ENCODE data around the gene VASP.

Gene VASP

GRCh38 chr19:45515807-45516401 lies 8.6 kb downstream of the VASP start:
- DNase-seq: no peak

DNA sequence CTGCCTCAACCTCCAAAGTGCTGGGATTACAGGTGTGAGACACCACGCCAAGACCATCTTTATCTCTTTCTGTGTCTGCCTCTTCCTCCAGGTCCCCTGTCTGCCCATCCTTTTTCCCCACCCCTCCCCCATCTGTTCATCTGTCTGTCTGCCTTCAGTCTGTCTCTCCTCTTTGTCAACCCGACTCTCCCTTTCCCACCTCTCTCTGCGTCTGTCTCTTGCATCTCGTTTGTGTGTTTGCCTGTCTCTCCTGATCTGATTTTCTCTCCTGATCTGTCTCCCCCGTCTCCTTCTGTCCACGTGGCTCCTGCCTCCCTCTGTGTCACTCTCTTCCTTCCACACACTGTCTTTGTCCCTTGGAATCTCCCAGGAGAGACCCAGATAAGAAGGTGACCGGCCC lies 10.0 kb downstream of the VASP start:
- no peak for DNase-seq

DNA sequence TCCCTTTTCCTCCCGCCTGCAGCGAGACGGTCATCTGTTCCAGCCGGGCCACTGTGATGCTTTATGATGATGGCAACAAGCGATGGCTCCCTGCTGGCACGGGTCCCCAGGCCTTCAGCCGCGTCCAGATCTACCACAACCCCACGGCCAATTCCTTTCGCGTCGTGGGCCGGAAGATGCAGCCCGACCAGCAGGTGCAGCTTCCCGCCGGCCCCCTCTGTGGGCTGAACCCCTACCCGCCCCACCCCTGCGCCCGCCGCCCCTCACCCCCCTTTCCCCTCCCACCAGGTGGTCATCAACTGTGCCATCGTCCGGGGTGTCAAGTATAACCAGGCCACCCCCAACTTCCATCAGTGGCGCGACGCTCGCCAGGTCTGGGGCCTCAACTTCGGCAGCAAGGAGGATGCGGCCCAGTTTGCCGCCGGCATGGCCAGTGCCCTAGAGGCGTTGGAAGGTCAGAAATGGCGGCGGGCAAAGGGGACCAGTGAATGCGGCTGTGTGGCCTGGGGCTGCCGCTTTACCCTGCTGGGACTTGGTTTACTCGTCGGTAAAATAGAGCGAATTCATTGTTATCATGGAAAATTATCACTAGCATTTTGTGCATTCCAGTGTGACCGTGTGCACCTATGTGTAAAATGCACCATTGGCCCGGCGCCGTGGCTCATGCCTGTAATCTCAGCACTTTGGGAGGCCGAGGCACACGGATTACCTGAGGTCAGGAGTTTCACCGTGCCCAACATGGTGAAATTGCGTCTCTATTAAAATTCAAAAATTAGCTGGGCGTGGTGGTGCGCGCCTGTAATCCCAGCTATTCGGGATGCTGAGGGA lies 10.6 kb downstream of the VASP start:
- no peak for DNase-seq

- no peak for DNase-seq
Observed at GRCh38 chr19:45518469-45518826, 11.2 kb downstream of the VASP start.

DNA sequence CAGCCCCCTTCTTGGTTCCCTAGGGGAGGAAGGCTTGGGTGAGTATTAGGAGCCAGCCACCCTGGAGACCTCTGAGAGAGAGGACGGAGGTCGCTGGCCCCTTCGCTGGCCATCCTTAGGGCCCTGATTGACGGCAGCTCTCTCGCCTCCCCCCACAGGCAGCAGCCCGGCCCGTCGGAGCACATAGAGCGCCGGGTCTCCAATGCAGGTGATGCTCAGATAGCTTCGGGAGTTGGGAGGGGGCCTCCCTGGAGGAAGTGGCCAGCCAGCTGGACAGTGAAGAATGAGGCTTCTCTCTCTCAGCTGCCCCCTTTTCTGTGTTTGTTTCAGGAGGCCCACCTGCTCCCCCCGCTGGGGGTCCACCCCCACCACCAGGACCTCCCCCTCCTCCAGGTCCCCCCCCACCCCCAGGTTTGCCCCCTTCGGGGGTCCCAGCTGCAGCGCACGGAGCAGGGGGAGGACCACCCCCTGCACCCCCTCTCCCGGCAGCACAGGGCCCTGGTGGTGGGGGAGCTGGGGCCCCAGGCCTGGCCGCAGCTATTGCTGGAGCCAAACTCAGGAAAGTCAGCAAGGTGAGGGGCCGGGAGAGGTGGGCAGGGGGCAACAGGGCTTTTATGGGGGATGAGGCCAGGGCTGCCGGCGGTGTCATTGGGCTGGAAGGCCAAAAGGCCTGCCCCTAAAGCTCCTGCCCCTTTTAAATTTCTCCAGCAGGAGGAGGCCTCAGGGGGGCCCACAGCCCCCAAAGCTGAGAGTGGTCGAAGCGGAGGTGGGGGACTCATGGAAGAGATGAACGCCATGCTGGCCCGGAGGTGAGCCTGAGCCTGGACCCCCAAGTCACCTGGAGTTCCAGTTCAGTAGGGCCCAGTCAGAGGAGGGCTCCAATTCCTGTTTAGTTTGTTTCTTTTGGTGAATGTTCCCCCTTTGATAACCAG lies 15.0 kb downstream of the VASP start:
- DNase-seq: no peak

GRCh38 chr19:45523642-45524256 lies 16.5 kb downstream of the VASP start:
- peak in 3 of 4 experiments; percentile 29 to 55 (median 39) for DNase-seq

DNA sequence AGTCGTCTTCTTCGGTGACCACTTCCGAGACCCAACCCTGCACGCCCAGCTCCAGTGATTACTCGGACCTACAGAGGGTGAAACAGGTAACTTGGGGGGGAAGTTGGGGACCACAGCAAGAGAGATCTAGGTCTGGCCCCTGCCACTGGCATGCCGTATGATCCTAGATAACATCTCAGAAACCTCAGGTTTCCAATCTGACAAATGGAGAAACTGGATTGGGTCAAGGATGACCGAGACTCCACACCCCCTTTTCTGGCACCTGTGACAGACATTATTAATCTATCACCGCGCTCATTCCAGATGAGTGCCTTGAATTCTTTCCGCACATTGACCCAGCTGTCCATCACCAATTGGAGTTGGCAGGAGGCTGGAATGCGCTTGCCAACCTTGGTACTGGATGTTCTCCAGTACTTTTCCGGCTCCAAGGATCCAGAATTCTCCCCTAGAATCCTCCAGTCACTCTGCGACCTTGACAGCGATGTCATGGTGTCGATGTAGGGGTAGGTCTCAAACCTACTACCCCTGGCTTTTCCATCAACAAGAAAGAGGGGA lies 17.4 kb downstream of the VASP start:
- DNase-seq: no peak

- DNase-seq: no peak
Observed at GRCh38 chr19:45526143-45526542, 18.9 kb downstream of the VASP start.

GRCh38 chr19:45526971-45527370 lies 19.7 kb downstream of the VASP start:
- no peak for DNase-seq

- no peak for DNase-seq
Observed at GRCh38 chr19:45527731-45528130, 20.5 kb downstream of the VASP start.

DNA sequence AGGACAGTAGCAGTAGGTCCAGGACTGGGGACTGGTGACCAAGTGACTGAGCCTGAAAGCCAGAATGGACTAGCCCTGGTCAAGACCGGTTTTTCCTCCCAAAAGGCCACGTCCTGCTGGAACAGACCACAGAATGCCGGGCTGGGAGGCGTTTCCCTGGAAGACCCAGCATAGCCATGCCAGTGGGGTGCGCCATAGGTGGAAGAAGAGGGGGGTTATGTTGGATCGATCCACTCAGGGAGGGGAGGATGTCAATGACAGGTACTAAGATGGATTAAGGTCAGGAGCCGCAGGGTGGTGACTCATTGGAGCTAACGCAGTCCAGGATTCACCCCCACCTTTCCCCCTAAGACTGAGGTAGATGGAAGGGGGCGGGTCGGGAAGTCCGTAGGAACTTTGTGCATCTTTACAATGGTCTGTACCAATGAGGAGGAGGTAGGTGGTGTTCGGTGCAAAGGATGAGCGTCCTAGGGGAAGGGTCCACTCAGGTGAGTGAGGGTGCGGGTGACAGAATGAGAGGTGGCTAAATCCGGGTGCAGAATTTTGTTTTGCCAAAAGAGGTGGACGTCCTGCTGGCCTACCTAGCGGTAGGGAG lies 21.0 kb downstream of the VASP start:
- DNase-seq: no peak

DNA sequence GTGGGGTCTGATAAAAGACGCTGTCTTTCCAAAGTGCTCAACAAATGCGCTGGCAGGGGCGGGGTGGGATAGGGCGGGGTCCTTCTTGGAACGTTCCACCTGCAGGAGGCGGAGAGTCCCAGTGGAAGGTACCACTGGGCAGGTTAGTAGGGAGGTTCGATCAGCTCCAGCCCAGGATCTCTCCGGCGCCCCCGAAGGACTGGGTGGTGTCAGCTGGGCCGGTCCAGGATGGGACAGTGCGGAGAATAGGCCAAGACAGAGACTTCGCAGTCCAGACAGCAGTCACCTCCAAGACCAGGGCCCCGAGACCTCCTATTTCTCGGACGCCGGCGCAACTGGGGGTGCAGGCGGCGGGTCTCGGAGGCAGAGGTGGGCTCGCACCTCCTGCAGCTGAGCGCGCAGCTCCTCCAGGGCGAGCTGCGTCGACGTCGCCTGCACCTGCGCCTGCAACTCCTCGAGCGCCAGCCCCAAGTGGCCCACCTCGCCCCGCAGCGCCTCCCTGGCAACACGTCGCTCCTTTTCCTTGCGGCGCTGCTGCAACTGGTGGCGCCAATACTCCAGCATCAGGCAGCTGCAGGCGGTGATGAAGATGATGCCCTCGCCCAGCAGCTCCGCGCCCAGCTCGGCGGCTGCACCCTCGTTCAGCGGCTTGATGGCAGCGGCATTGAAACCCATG lies 21.6 kb downstream of the VASP start:
- peak in 1 of 4 experiments; percentile 27 for DNase-seq

GRCh38 chr19:45529420-45529785 lies 22.1 kb downstream of the VASP start:
- no peak for DNase-seq

DNA sequence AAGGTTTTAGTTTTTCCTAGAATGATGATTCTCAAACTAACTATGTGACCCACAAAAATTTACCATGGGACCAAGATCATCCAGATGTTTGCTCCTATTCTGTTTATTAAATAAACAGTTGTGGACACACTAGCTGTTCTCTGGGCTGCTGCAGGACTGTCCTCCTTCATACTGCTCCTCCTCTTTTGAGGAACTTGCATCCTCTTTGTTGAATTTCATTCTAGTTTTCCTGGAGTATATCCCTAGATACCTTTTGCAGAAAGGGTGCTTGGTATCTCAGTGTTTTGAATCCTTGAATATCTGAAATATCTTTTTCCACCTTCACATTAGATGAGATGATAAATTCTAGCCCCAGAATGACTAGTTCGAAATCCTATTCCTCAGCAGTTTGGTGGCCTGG lies 24.1 kb downstream of the VASP start:
- DNase-seq: no peak

DNA sequence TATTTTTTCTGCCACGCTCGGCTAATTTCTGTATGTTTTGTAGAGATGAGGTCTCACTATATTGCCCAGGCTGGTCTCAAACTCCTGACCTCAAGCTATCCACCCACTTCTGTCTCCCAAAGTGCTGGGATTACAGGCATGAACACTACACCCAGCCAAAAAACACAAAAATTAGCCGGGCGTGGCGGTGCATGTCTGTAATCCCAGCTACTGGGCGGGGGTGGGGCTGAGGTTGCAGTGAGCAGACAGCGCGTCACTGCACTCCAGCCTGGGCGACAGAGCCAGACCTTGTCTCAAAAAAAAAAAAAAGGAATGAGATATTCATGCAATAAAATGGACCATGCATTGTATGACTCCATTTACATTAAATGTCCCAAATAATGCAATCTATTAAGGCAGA lies 32.2 kb downstream of the VASP start:
- no peak for DNase-seq

DNA sequence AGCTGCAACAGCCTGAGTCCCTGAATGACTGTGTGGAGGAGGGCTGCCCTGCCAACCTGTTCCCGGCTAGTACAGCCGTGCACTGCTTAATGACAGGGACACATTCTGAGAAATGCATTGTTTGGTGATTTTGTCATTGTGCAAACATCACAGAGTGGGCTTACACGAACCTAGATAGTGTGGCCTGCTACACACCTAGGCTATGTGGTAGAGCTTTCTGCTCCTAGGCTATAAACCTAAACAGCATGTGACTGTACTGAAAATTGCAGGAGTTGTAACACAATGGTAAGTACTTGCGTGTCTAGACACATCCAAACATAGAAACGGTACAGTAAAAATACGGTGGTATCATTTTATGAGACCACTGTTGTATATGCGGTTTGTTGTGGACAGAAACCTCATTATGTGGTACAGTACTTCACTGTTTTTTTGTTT lies 35.0 kb downstream of the VASP start:
- no peak for DNase-seq

DNA sequence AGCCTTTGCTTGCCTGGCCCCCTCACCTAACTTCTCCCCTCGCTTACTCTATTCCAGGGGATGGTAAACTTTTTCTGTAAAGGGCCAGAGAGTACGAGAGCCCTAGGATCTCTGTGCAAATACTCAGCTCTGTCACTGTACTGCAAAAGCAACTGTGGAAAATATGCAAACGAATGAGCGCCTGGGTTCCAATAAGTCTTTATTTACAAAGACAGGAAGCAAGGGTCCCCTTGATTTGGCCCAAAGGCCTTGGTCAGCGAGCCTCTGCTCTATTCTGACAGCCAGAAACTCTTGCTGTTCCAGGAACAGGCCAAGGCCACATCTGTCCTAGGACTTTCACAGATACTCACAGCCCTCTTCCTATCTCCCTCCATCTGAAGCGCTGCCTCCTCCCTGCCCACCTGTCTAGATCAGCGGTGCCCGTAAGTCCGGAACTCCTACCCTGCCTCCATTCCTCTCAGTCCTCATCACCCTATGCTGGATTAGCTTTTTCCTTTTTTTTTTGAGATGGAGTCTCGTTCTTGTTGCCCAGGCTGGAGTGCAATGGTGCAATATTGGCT lies 40.0 kb downstream of the VASP start:
- no peak for DNase-seq

DNA sequence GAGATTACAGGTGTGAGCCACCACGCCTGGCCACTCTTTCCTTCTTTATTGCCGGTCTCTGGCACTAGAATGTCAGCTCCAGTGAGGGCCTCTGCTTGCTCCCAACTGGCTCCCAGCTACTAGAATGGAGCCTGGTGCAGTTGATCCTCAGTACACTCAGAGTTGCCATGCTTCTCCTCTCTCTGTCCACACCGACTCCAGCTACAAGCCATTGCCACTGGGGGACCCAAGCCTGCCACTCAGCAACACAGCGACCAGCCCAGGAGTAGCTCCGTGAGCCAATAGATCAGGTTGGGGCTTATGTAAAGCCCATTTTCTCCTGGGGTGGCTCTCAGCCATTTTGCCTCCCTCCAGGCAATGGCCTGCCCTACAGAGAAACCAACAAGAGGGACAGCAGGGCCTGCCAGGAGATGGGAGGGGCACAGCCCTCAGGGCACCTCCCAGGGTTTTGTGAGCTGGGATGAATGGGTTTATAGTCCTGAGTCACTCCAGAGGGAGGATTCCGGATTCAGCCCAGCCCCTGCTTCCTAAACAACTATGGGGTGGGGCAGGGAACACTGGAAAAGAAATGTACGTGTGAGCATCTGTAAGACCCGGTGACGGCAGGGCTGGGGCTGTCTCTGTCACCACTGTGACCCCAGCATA lies 40.8 kb downstream of the VASP start:
- DNase-seq: no peak

DNA sequence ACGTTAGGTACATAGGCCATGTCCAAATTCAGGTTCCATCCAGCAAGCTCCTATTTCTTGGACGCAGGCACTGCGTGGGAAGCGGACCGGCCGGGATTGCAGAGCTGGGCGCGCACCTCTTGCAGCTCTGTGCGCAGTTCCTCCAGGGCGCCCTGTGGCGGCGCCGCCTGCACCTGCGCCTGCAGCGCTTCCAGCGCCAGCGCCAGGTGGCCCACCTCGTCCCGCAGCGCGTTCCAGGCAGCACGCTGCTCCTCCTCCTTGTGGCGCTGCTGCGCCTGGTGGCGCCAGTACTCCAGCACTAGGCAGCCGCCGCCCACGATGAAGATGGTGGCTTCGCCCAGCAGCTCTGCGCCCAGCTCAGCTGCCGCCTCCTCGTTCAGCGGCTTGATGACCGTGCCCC lies 46.2 kb downstream of the VASP start:
- no peak for DNase-seq

DNA sequence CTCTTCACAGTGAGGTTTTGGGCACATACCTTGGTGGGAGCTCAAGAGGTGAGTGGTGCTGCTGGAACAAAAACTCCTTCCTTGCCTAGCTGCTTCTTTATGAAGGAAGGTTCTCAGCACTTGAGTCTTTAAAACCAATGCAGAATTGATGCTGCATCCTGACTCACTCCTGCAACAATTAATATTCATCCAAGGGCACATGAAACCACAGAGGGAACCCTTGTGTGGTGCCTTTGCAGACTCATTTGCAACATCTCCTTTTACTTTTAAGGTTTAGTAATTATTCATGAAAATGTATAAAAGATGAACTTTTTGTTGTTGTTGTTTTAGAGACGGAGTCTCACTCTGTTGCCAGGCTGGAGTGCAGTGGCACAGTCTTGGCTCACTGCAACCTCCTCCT lies 47.2 kb downstream of the VASP start:
- DNase-seq: no peak

GRCh38 chr19:45556835-45557234 lies 49.6 kb downstream of the VASP start:
- DNase-seq: no peak
